Chondrocyte (in vitro differentiated cells): ENCODE data around the gene RAB9A. TPM values are rescaled to one million over a fixed set of nuclear protein-coding genes. Genes with fewer than 3 reads are reported as not detected.

Experiments
- DNase-seq: peaks from one replicate; pipeline ENCODE4 v3.0.0; 2021; ENCODE audit warnings: mixed read lengths, low spot score
- H3K27ac Mint-ChIP-seq: one replicate; pipeline ENCODE4 v1.8.0; 2021; ENCODE audit warnings: mild to moderate bottlenecking, moderate library complexity, mixed read lengths; ENCODE audit not compliant: unreplicated experiment
- H3K27me3 Mint-ChIP-seq: 2 replicates; pipeline ENCODE4 v1.8.0; 2021; ENCODE audit warnings: low read depth, mixed read lengths
- H3K36me3 Mint-ChIP-seq: 2 replicates; pipeline ENCODE4 v1.8.0; 2021; ENCODE audit warnings: low read depth, mixed read lengths
- H3K4me1 Mint-ChIP-seq: 2 replicates; pipeline ENCODE4 v1.8.0; 2021; ENCODE audit warnings: low read depth, mild to moderate bottlenecking, mixed read lengths
- H3K4me3 Mint-ChIP-seq: one replicate; pipeline ENCODE4 v1.8.0; 2021; ENCODE audit warnings: mild to moderate bottlenecking, moderate library complexity, mixed read lengths; ENCODE audit not compliant: unreplicated experiment
- H3K9me3 Mint-ChIP-seq: 2 replicates; pipeline ENCODE4 v1.8.0; 2021; ENCODE audit warnings: low read depth, mixed read lengths
- total RNA-seq: library from RNA; stranded (reverse); gene quantifications from 3 replicates; pipeline ENCODE4 v1.2.1, GENCODE V29; 2021
- TF ChIP-seq, protein P1 (sequence below): fragments of 200-600 bp; sonication (generic); IDR thresholded peaks from 2 replicates; pipeline ENCODE4 v1.5.0; 2021; ENCODE audit warnings: antibody characterized with exemption, mild to moderate bottlenecking, moderate library complexity

Gene RAB9A
- total RNA-seq, 1 donor from 2014 or later = 29.2 TPM

DNA sequence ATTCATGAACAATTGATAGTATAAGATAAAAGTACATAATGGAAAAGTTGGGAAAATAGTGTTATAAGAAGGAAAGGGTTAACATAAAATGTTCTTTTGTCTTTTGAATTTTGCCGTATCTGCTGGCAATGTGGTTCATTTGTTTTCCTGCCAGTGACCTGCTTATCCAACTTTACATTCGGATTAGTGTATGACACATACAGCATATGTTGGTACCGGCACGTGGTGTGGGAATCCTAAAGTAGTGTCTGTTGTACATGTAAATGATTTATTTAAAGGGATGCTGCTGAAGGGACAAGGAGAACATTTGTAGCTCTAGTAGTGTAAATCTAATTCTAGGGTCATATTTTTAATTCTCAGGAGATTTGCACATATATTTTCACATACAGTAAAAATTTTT lies 11.5 kb downstream of the RAB9A start:
- DNase-seq = no peak
- Mint-ChIP-seq H3K4me3 (no peak overlapping the region), H3K4me1 (peaks cover 13% of the 10 kb centered on the region), H3K36me3 (no peaks in the 10 kb centered on the region), H3K9me3 (no peaks in the 10 kb centered on the region), H3K27me3 (no peaks in the 10 kb centered on the region), H3K27ac (no peak overlapping the region)
- TF ChIP-seq, protein P1, sequence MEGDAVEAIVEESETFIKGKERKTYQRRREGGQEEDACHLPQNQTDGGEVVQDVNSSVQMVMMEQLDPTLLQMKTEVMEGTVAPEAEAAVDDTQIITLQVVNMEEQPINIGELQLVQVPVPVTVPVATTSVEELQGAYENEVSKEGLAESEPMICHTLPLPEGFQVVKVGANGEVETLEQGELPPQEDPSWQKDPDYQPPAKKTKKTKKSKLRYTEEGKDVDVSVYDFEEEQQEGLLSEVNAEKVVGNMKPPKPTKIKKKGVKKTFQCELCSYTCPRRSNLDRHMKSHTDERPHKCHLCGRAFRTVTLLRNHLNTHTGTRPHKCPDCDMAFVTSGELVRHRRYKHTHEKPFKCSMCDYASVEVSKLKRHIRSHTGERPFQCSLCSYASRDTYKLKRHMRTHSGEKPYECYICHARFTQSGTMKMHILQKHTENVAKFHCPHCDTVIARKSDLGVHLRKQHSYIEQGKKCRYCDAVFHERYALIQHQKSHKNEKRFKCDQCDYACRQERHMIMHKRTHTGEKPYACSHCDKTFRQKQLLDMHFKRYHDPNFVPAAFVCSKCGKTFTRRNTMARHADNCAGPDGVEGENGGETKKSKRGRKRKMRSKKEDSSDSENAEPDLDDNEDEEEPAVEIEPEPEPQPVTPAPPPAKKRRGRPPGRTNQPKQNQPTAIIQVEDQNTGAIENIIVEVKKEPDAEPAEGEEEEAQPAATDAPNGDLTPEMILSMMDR = no peak

DNA sequence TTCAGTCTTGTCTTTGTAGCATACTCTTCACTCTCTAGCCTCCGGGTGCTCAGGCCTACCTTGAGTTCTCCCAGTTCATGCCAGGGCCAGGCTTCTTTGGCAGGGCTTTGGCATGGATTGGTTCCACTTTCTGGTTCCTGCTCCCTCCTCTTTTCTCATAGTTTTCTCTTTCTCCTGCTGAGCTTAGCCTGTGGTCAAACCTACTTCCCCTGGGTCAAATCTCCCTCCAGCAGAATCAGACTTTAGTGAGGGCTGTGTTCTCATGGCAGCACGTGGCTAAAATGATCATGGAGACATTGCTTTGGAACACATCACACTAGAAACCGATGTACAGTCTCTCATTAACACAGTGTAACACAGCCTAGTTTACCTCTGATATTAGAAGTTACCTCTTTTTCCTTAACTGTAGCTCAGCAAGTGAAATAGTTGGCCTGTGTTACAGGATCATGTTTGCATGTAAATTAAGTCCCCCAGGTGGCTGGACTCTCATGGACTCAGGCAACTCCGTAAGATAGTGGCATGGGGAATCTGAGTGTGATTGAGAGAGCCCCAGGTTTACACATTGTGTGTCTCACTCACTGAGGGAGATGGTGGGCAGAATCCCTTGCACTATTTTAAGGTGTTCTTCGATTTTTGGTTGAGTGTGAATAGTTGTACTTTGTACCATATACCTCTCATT lies 13.3 kb downstream of the RAB9A start:
- Mint-ChIP-seq H3K9me3 (no peaks in the 10 kb centered on the region), H3K27me3 (no peaks in the 10 kb centered on the region), H3K27ac (peak overlapping the region; percentile 28), H3K36me3 (no peaks in the 10 kb centered on the region), H3K4me1 (peaks cover 13% of the 10 kb centered on the region), H3K4me3 (no peak overlapping the region)
- no peak for DNase-seq
- TF ChIP-seq, protein P1 = no peak

DNA sequence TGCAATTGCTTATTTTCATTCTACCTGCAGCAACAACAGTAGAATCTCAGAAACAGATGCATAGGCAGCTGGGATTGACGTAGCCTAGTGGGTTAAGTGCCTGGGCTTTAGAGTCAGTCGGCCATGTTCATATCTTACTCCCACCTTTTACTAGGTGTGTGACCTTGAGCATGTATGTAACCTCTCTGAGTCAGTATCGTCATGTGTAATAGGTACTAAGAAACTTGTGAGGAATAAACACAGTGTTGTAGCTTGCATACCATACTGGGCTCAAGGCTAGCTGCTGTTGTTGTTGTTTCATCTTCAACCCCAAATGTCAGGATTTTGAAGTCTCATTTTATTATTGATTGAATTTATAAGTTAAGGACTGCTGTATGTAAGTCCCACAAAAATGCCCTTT lies 14.2 kb downstream of the RAB9A start:
- no peak overlapping the region for H3K4me3 Mint-ChIP-seq
- TF ChIP-seq, protein P1 = no peak
- no peak for DNase-seq
- peaks cover 2% of the 10 kb centered on the region for H3K36me3 Mint-ChIP-seq
- H3K9me3 Mint-ChIP-seq = no peaks in the 10 kb centered on the region
- H3K4me1 Mint-ChIP-seq = peaks cover 13% of the 10 kb centered on the region
- no peaks in the 10 kb centered on the region for H3K27me3 Mint-ChIP-seq
- peak overlapping the region; percentile 12 for H3K27ac Mint-ChIP-seq

DNA sequence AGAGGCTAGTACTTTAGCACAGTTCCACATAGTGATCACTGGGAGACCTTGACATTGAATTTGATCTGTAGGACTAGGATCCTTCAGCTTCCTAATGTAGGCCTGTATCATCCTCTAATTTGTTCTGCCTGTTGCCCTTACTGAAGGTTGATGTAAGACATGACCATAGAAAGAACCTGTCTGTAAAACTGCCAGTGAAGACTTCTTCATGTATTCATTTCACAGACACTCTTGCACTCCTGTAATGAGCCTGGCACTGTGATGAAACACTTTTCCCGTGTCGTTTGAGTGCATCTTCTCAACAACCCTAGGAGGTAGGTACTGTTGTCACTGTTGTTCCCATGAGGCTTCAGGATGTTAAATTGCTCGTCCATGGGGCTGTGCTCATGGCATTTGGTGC lies 14.7 kb downstream of the RAB9A start:
- Mint-ChIP-seq H3K36me3 (peaks cover 2% of the 10 kb centered on the region), H3K27me3 (no peaks in the 10 kb centered on the region), H3K9me3 (no peaks in the 10 kb centered on the region), H3K4me1 (peaks cover 13% of the 10 kb centered on the region), H3K27ac (peak overlapping the region; percentile 20), H3K4me3 (no peak overlapping the region)
- TF ChIP-seq, protein P1 = no peak
- DNase-seq = no peak

DNA sequence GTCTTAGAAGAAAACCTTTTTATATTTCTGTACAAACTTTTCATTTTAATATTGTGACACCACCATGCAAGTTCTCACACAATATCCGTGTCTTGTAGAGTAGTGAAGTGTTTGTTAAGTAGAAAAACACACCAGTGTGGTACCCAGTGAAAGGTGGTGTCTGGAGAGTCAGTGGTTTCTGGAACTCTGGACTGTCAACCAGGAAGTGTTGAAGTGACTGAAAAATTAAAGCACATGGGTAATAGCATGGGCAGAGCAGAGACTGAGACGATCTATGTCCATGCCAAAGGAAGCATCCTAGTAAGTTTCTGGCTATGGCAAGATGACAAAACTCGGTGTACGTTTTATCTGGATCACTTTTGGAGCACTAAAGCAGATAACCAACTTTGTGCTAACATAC lies 22.2 kb downstream of the RAB9A start:
- Mint-ChIP-seq H3K36me3 (peaks cover 6% of the 10 kb centered on the region), H3K27ac (no peak overlapping the region), H3K4me1 (no peaks in the 10 kb centered on the region), H3K27me3 (no peaks in the 10 kb centered on the region), H3K4me3 (no peak overlapping the region), H3K9me3 (peaks cover 2% of the 10 kb centered on the region)
- no peak for DNase-seq
- TF ChIP-seq, protein P1 = no peak
